Heart left ventricle (tissue), 16 donors: ENCODE measurements around the gene STX2. TPM values are rescaled to one million over a fixed set of nuclear protein-coding genes. Genes with fewer than 3 reads are reported as not detected.

Experiments used
- ATAC-seq, 4 donors: fragments of 200-7000 bp; cut with Tn5 transposase; one replicate each; pipeline ENCODE4 v1.9.1; 2020 to 2022; ENCODE audit warnings: moderate library complexity in 4 of 4, mild to moderate bottlenecking in 3 of 4, moderate number of reproducible peaks in 1 of 4
- DNase-seq, 5 donors: peaks; one replicate each; pipeline ENCODE4 v3.0.0-alpha.2; 2020
- H3K27ac ChIP-seq, 12 donors: fragments of 200-600 bp; sonication (generic) in 4 of 12; one replicate each; pipeline versions ENCODE4 v1.5.0 to v1.8.0; 2016 to 2022; ENCODE audit warnings: mild to moderate bottlenecking in 2 of 12
- H3K27me3 ChIP-seq, 9 donors: fragments of 200-600 bp; sonication (generic) in 2 of 9; one replicate each; pipeline versions ENCODE4 v1.5.1 to v1.8.0; 2016 to 2022; ENCODE audit warnings: mild to moderate bottlenecking in 3 of 9
- H3K36me3 ChIP-seq, 9 donors: fragments of 200-600 bp; sonication (generic) in 2 of 9; one replicate each; pipeline versions ENCODE4 v1.5.0 to v1.8.0; 2018 to 2022; ENCODE audit warnings: mild to moderate bottlenecking in 2 of 9
- H3K4me1 ChIP-seq, 12 donors: fragments of 200-600 bp; sonication (generic) in 4 of 12; one replicate each; pipeline versions ENCODE4 v1.5.0 to v1.8.0; 2016 to 2022; ENCODE audit warnings: mild to moderate bottlenecking in 3 of 12
- H3K4me3 ChIP-seq, 12 donors: fragments of 200-600 bp; sonication (generic) in 4 of 12; one replicate each; pipeline versions ENCODE4 v1.5.0 to v1.8.0; 2017 to 2022; ENCODE audit warnings: mild to moderate bottlenecking in 9 of 12, moderate library complexity in 4 of 12
- H3K9me3 ChIP-seq, 12 donors: fragments of 200-600 bp; sonication (generic) in 4 of 12; one replicate each; pipeline versions ENCODE4 v1.5.0 to v1.8.0; 2016 to 2022; ENCODE audit warnings: mild to moderate bottlenecking in 1 of 12
- CTCF ChIP-seq, 12 donors: fragments of 200-600 bp; sonication (generic) in 4 of 12; IDR thresholded peaks; one replicate each; pipeline versions ENCODE4 v1.5.0 to v1.8.0; 2018 to 2022; ENCODE audit warnings: antibody characterized with exemption in 12 of 12, mild to moderate bottlenecking in 5 of 12
- POLR2A ChIP-seq, 2 donors: fragments of 450-650 bp; IDR thresholded peaks; one replicate each; pipeline ENCODE4 v1.6.1; 2017; ENCODE audit warnings: antibody characterized with exemption in 2 of 2, mild to moderate bottlenecking in 2 of 2, moderate library complexity in 2 of 2
- WGBS, 4 donors: extraction: QIAGEN DNeasy Blood & Tissue Kit in 2 of 4; methylation state at CpG; one replicate each; pipeline versions ENCODE4 v1.1.5 to v1.1.7; 2013 to 2018; 5-methylcytosine and 5-hydroxymethylcytosine counted together
- intact Hi-C, 10 donors: fragments of 100-400 bp; cut with DNase I; formaldehyde crosslinking; loops; one replicate each; pipeline versions ENCODE4 v1.11.1 to v1.14.2; 2022
- polyA plus RNA-seq, 2 donors: library from polyadenylated mRNA; stranded (reverse); fragments of 200-250 nt; gene quantifications; one replicate each; pipeline ENCODE4 v1.2.3, GENCODE V29; 2013
- total RNA-seq, 9 donors: library from RNA; depleted of rRNA in 2 of 9; stranded (reverse); fragments of >200 nt in 2 of 9; fragmentation: NEBNext Ultra II Directional in 3 of 9; extraction: Animal tissue kit (Norgen Biotek cat#: 25700) in 3 of 9; gene quantifications; one replicate each; pipeline versions ENCODE4 v1.1.0 to v1.2.4, GENCODE V29; 2016 to 2023
- donor health status: ischemic (EF 13 %, LVEDD 7.1; RV severe dilation, severe dysfunction).
- donor health status: healthy with polysubstance abuse.
- donor health status: DM: no; HTN: yes; CAD: no.
- donor health status: DM: no; HTN: no; CAD: no.
- donor health status: ischemic (EF 25% LVEDD 6.9; RV normal size, moderate dysfunction).
- donor health status: ischemic (EF 25% LVEDD 5.7; RV mildly dilated, moderate dysfunction).
- donor health status: healthy.
- donor health status: DM: yes; HTN: yes; CAD: no.
- donor health status: ischemic (EF 35%, LVEDD 5.7; RV mildly dilated, moderate dysfunction).
- donor health status: nonischemic (EF 11% LVEDD 7.7; RV severe dilation, severe dysfunction).
- donor health status: DM: yes; HTN: yes; CAD: no.
- donor health status: PGD.
- donor health status: ischemic (EF 29% LVEDD 5.4; RV normal size, mild dysfunction).
- donor health status: nonischemic (EF 23%, LVEDD 6.1; RV moderate dilation, normal function).

STX2 gene
- total and polyA plus RNA-seq, 11 donors: 6.2 to 21.8 (median 11.1) TPM

GRCh38 chr12:130765186-130765659, 73.8 kb downstream of the STX2 start:
- Histone ChIP-seq H3K4me3 (no peak overlapping the region), H3K9me3 (no peaks in the 10 kb centered on the region), H3K27ac (no peak overlapping the region), H3K27me3 (peaks cover 0 to 39% (median 13%) of the 10 kb centered on the region in 9 donors), H3K36me3 (no peaks in the 10 kb centered on the region), H3K4me1 (no peaks in the 10 kb centered on the region)
- 85 to 90% (median 89%) methylated on average over 8 of the region's 8 CpGs for WGBS, 4 donors
- no peak for ATAC-seq
- TF ChIP-seq CTCF (IDR thresholded peaks at IDR 0.05): no peak
- no peak for TF ChIP-seq POLR2A (IDR thresholded peaks at IDR 0.05)
- no peak for DNase-seq
- intact Hi-C loops: no loop called here

- Histone ChIP-seq H3K4me1 (no peaks in the 10 kb centered on the region), H3K4me3 (no peak overlapping the region), H3K27ac (no peak overlapping the region), H3K9me3 (no peaks in the 10 kb centered on the region), H3K36me3 (no peaks in the 10 kb centered on the region), H3K27me3 (peaks cover 0 to 40% (median 13%) of the 10 kb centered on the region in 9 donors)
- TF ChIP-seq POLR2A (IDR thresholded peaks at IDR 0.05) (no peak), CTCF (IDR thresholded peaks at IDR 0.05) (no peak)
- WGBS, 4 donors: 75 to 94% (median 85%) methylated on average over 14 of the region's 14 CpGs
- DNase-seq: no peak
- intact Hi-C loops: loop anchor here in 3 of 10 donors (5.0 kb wide), 1 partner anchor 53 kb away; no protein-coding TSS in a partner anchor
- ATAC-seq: no peak
These were observed 74.4 kb downstream of the STX2 start for GRCh38 chr12:130764475-130765185.

- DNase-seq (no peak), ATAC-seq (no peak)
- Histone ChIP-seq H3K4me1 (no peaks in the 10 kb centered on the region), H3K9me3 (no peaks in the 10 kb centered on the region), H3K36me3 (no peaks in the 10 kb centered on the region), H3K27me3 (peaks cover 0 to 40% (median 13%) of the 10 kb centered on the region in 9 donors), H3K4me3 (no peak overlapping the region), H3K27ac (no peak overlapping the region)
- WGBS, 4 donors: 85 to 99% (median 97%) methylated on average over 4 of the region's 4 CpGs
- intact Hi-C loops: loop anchor here in 3 of 10 donors (5.0 kb wide), 1 partner anchor 53 kb away; no protein-coding TSS in a partner anchor
- no peak for TF ChIP-seq POLR2A (IDR thresholded peaks at IDR 0.05)
- no peak for TF ChIP-seq CTCF (IDR thresholded peaks at IDR 0.05)
These were observed 75.0 kb downstream of the STX2 start for GRCh38 chr12:130764073-130764472.

GRCh38 chr12:130762319-130762675, 76.8 kb downstream of the STX2 start:
- Histone ChIP-seq H3K27ac (no peak overlapping the region), H3K36me3 (no peaks in the 10 kb centered on the region), H3K9me3 (no peaks in the 10 kb centered on the region), H3K27me3 (peaks cover 0 to 36% (median 13%) of the 10 kb centered on the region in 9 donors), H3K4me3 (no peak overlapping the region), H3K4me1 (no peaks in the 10 kb centered on the region)
- ATAC-seq (no peak), DNase-seq (no peak)
- intact Hi-C loops: loop anchor here in 3 of 10 donors (5.0 kb wide), 1 partner anchor 55 kb away; no protein-coding TSS in a partner anchor
- no peak for TF ChIP-seq POLR2A (IDR thresholded peaks at IDR 0.05)
- TF ChIP-seq CTCF (IDR thresholded peaks at IDR 0.05): no peak
- 61 to 75% (median 73%) methylated on average over 10 of the region's 10 CpGs for WGBS, 4 donors
